Uterus (tissue), 4 donors: ENCODE measurements around the gene PLPPR3. TPM values are rescaled to one million over a fixed set of nuclear protein-coding genes. Genes with fewer than 3 reads are reported as not detected.

ENCODE experiments used
- DNase-seq, 2 donors: peaks; one replicate each; pipeline ENCODE4 v3.0.0-alpha.2; 2019 to 2020
- H3K27ac ChIP-seq, 2 donors: fragments of 200-600 bp; sonication (generic); 1 replicate in 1 of 2; 2 replicates in 1 of 2; pipeline ENCODE4 v1.5.1; 2016 to 2018
- H3K27me3 ChIP-seq, 2 donors: fragments of 200-600 bp; sonication (generic); one replicate each; pipeline ENCODE4 v1.5.1; 2018 to 2019; ENCODE audit warnings: control low read depth in 1 of 2
- H3K36me3 ChIP-seq, 2 donors: fragments of 200-600 bp; sonication (generic); one replicate each; pipeline ENCODE4 v1.5.1; 2019; ENCODE audit warnings: control low read depth in 1 of 2
- H3K4me1 ChIP-seq, 2 donors: fragments of 200-600 bp; sonication (generic); one replicate each; pipeline ENCODE4 v1.5.1; 2018 to 2019; ENCODE audit warnings: control low read depth in 1 of 2
- H3K4me3 ChIP-seq, 2 donors: fragments of 200-600 bp; sonication (generic); 1 replicate in 1 of 2; 2 replicates in 1 of 2; pipeline ENCODE4 v1.5.1; 2018 to 2019; ENCODE audit warnings: mild to moderate bottlenecking in 1 of 2
- H3K9me3 ChIP-seq, 2 donors: fragments of 200-600 bp; sonication (generic); one replicate each; pipeline ENCODE4 v1.5.1; 2019; ENCODE audit warnings: control low read depth in 1 of 2
- CTCF ChIP-seq, 4 experiments: fragments of 200-600 bp in 2 of 4; fragments of 450-650 bp in 2 of 4; sonication (generic) in 2 of 4; IDR thresholded peaks; one replicate each; pipeline ENCODE4 v1.5.1; 2016 to 2019; ENCODE audit warnings: antibody characterized with exemption in 4 of 4, mild to moderate bottlenecking in 2 of 4, moderate library complexity in 1 of 4
- POLR2A ChIP-seq, 2 donors: fragments of 450-650 bp; IDR thresholded peaks; one replicate each; pipeline ENCODE4 v1.6.1; 2016; ENCODE audit warnings: antibody characterized with exemption in 2 of 2, mild to moderate bottlenecking in 1 of 2, moderate library complexity in 1 of 2
- intact Hi-C: fragments of 100-400 bp; cut with DNase I; formaldehyde crosslinking; loops from one replicate; pipeline ENCODE4 v1.15.1; 2023; ENCODE audit warnings: low total_unique reads
- microRNA counts, 2 donors: library from miRNA; unstranded; fragments of <30 nt; microRNA quantifications; one replicate each; lab custom pipeline; 2016 to 2017
- microRNA-seq: library from miRNA; unstranded; fragments of <30 nt; microRNA quantifications from one replicate; pipeline ENCODE4, GENCODE V29; 2016; ENCODE audit warnings: borderline microRNAs expressed, borderline replicate concordance
- small RNA-seq: library from RNA; depleted of rRNA; stranded (forward); fragments of <200 nt; gene quantifications from one replicate; pipeline ENCODE3, GENCODE V24; 2016
- total RNA-seq, 4 donors: library from RNA; depleted of rRNA in 3 of 4; stranded (reverse); fragments of >200 nt in 3 of 4; gene quantifications; one replicate each; pipeline versions ENCODE4 v1.1.0 to v1.2.4, GENCODE V29; 2014 to 2023
- donor health status: DM: yes; HTN: yes; CAD: no.

PLPPR3 gene
- total RNA-seq, 4 donors from 2014 or later: 3.4 TPM; not detected in 3

GRCh38 chr19:763869-764268, 57.9 kb downstream of the PLPPR3 start:
- DNase-seq: no peak
- Histone ChIP-seq H3K27ac (no peak overlapping the region), H3K9me3 (peaks cover 0 to 1% of the 10 kb centered on the region in 2 donors), H3K36me3 (no peaks in the 10 kb centered on the region), H3K4me3 (no peak overlapping the region), H3K4me1 (no peaks in the 10 kb centered on the region), H3K27me3 (no peaks in the 10 kb centered on the region)
- intact Hi-C loops: loop anchor here (10.0 kb wide), 1 partner anchor 161 kb away; the partner anchor contains the start of gene ARID3A
- TF ChIP-seq CTCF (IDR thresholded peaks at IDR 0.05) (no peak), POLR2A (IDR thresholded peaks at IDR 0.05) (no peak)

- H3K27ac ChIP-seq: no peak overlapping the region
- H3K4me1 ChIP-seq: no peaks in the 10 kb centered on the region
- H3K9me3 ChIP-seq: peaks cover 0 to 8% of the 10 kb centered on the region in 2 donors
- intact Hi-C loops: loop anchor here (10.0 kb wide), 1 partner anchor 162 kb away; the partner anchor contains the start of gene ARID3A
- H3K36me3 ChIP-seq: no peaks in the 10 kb centered on the region
- no peak for DNase-seq
- H3K27me3 ChIP-seq: no peaks in the 10 kb centered on the region
- TF ChIP-seq POLR2A (IDR thresholded peaks at IDR 0.05): no peak
- TF ChIP-seq CTCF (IDR thresholded peaks at IDR 0.05): no peak
- H3K4me3 ChIP-seq: no peak overlapping the region
Observed at GRCh38 chr19:763181-763580, 58.6 kb downstream of the PLPPR3 start.

MicroRNA genes within 50 kb of the gene (microRNA counts, 767-probe panel; counts per million panel counts)
- 0 counts per million in 2 donors for microRNA hsa-miR-3187-3p (lab: Ali Mortazavi, UCI)

Small RNA genes lying within 50 kb of the gene (microRNA-seq; reads per million reads assigned to microRNA genes)
- gene MIR3187 (not detected), gene MIR4745 (not detected)

Small RNA genes lying within 50 kb of the gene (small RNA-seq; reads per million reads assigned to genes)
- not detected for gene MIR3187

Other genes starting within 250 kb of the PLPPR3 start
- 100 to 1,000 TPM; 211 to 305 (median 280) TPM for gene BSG, start 249.4 kb downstream of the PLPPR3 start, total RNA-seq
- under 1 TPM in 1 of 4 donors, not detected in 3; 0.83 TPM for gene HCN2, start 232.1 kb downstream of the PLPPR3 start, total RNA-seq
- gene POLRMT, start 188.4 kb downstream of the PLPPR3 start, total RNA-seq: 10 to 100 TPM; 10.5 to 42.0 (median 24.1) TPM
- 1 to 10 TPM in 1 of 4 donors, not detected in 3; 1.4 TPM for gene FGF22, start 182.1 kb downstream of the PLPPR3 start, total RNA-seq
- gene RNF126, start 158.7 kb downstream of the PLPPR3 start, total RNA-seq: 10 to 100 TPM in 3 of 4 donors, 1 to 10 TPM in 1; 9.5 to 44.3 (median 18.2) TPM
- 10 to 100 TPM; 25.3 to 71.7 (median 37.3) TPM for gene FSTL3, start 145.6 kb downstream of the PLPPR3 start, total RNA-seq
- not detected for gene PRSS57, start 126.5 kb downstream of the PLPPR3 start, total RNA-seq
- gene PALM, start 113.0 kb downstream of the PLPPR3 start, total RNA-seq: 10 to 100 TPM; 12.6 to 91.0 (median 42.2) TPM
- gene MISP, start 70.8 kb downstream of the PLPPR3 start, total RNA-seq: 1 to 10 TPM in 1 of 4 donors, under 1 TPM in 3; 0.26 to 5.5 (median 0.39) TPM
- 100 to 1,000 TPM in 2 of 4 donors, 10 to 100 TPM in 2; 45.0 to 278 (median 106) TPM for gene PTBP1, start 24.5 kb downstream of the PLPPR3 start, total RNA-seq
- gene AZU1, start 5.9 kb upstream of the PLPPR3 start, total RNA-seq: 1 to 10 TPM in 1 of 4 donors, under 1 TPM in 1, not detected in 2; 0.85 to 2.6 TPM
- 1 to 10 TPM in 1 of 4 donors, not detected in 3; 2.9 TPM for gene PRTN3, start 19.0 kb upstream of the PLPPR3 start, total RNA-seq
- gene ELANE, start 30.3 kb upstream of the PLPPR3 start, total RNA-seq: 1 to 10 TPM in 1 of 4 donors, not detected in 3; 3.4 TPM
- 100 to 1,000 TPM in 1 of 4 donors, 10 to 100 TPM in 1, 1 to 10 TPM in 2; 3.2 to 233 (median 50.2) TPM for gene CFD, start 37.7 kb upstream of the PLPPR3 start, total RNA-seq
- gene MED16, start 71.2 kb upstream of the PLPPR3 start, total RNA-seq: 10 to 100 TPM; 12.0 to 69.1 (median 43.1) TPM
- gene RNU6-9, start 71.5 kb upstream of the PLPPR3 start, total RNA-seq: not detected
- 10 to 100 TPM in 3 of 4 donors, 1 to 10 TPM in 1; 5.3 to 38.2 (median 21.2) TPM for gene R3HDM4, start 91.3 kb upstream of the PLPPR3 start, total RNA-seq
- gene KISS1R, start 95.4 kb upstream of the PLPPR3 start, total RNA-seq: under 1 TPM in 1 of 4 donors, not detected in 3; 0.14 TPM
- 10 to 100 TPM in 1 of 4 donors, 1 to 10 TPM in 3; 1.3 to 22.0 (median 3.8) TPM for gene ARID3A, start 104.1 kb upstream of the PLPPR3 start, total RNA-seq
- 10 to 100 TPM; 13.6 to 34.9 (median 17.3) TPM for gene WDR18, start 162.4 kb upstream of the PLPPR3 start, total RNA-seq
- under 1 TPM in 1 of 4 donors, not detected in 3; 0.48 TPM for gene GRIN3B, start 178.5 kb upstream of the PLPPR3 start, total RNA-seq
- gene TMEM259, start 199.2 kb upstream of the PLPPR3 start, total RNA-seq: 100 to 1,000 TPM in 1 of 4 donors, 10 to 100 TPM in 3; 47.4 to 164 (median 56.9) TPM
- gene RNU6-2, start 199.6 kb upstream of the PLPPR3 start, total RNA-seq: not detected
- 100 to 1,000 TPM in 2 of 4 donors, 10 to 100 TPM in 2; 14.3 to 186 (median 88.5) TPM for gene CNN2, start 204.7 kb upstream of the PLPPR3 start, total RNA-seq
- gene ABCA7, start 218.2 kb upstream of the PLPPR3 start, total RNA-seq: 10 to 100 TPM in 1 of 4 donors, 1 to 10 TPM in 2, under 1 TPM in 1; 0.59 to 10.4 (median 2.7) TPM
- gene ARHGAP45, start 245.2 kb upstream of the PLPPR3 start, total RNA-seq: 100 to 1,000 TPM in 1 of 4 donors, 1 to 10 TPM in 3; 4.1 to 154 (median 8.6) TPM